T-helper 9 cell (primary cell): ENCODE measurements around the gene EML2.

Source experiments
- DNase-seq: peaks from one replicate; pipeline ENCODE4 v3.0.0-alpha.2; 2020

EML2 gene

GRCh38 chr19:45585158-45585577 is 54.0 kb downstream of the EML2 start:
- DNase-seq: no peak

- DNase-seq: peak; percentile 96
These were observed 54.7 kb downstream of the EML2 start, which contains the start of gene OPA3 for GRCh38 chr19:45584332-45585157. TSS of gene OPA3 (minus strand) at chr19:45584802. CDS start at chr19:45584764, 38 bp downstream.

- DNase-seq: no peak
These were observed 57.6 kb downstream of the EML2 start for GRCh38 chr19:45581576-45581975.

- DNase-seq: no peak
These were observed 60.3 kb downstream of the EML2 start for GRCh38 chr19:45578861-45579260.

DNA sequence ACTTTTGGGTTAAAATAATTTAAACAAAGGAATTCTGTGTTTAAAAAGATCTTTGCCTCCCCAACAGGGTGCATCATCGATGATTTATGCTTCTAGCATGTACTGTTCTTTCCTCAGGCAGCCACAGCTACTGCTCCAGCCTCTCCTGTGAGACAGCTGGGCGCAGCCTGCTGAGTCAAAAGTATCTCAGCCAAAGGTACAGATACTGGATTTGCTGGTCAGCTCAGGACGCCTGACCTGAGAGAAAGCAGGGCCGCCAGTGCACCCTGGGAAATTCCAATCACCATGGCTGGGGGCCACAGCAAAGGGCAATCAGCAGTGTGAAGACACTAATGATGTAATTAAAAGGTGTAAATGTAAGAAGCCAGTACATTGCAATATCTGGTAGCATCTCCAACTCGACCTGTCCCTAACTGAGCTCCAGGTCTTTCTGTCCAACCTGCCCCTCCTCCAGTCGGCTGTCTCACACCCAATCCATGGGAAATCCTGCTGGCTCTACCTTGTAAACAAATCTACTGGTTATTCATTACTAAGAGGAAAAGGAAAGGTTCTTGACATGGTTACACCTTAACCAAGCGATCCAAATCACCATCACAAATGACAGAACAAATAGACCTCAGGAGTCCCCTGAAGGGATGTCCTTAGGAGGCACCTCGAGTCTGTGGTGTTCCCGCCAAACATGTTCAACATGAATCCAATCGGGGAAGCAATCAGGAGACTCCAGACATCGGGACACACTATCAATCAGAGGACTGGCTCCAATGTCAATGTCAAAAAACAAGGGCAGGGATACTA is 61.9 kb downstream of the EML2 start:
- DNase-seq: no peak

DNA sequence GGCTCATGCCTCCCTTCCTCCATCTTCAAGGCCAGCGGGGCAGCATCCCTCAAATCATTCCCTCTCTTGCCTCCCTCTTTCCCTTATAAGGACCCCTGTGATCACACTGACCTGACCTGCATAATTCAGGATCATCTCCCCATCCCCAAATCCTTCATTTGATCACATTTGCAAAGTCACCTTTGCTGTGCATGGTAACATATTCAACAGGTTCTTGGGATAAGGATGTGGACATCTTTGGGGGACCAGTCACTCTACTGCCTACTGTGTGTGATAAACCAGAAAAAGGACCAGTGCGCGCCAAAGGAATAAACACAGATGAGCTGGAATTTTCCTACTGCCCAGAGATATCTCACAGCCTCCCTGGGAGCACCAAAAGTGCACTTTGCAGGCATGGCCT is 62.5 kb downstream of the EML2 start:
- DNase-seq: no peak

DNA sequence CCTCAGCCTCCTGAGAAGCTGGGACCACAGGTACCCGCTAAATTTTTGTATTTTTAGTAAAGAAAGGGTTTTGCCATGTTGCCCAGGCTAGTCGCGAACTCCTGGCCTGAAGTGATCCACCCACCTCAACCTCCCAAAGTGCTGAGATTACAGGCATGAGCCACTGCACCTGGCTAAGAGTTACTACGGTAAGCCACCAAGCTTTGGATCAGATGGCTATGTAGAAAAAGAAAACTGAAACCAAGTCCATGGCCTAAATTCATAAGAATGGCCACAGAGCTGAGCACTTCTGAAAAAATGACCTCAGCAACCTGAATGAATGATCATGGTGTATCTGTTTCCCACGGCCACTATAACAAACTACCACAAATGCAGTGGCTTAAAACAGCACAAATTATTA is 64.0 kb downstream of the EML2 start:
- no peak for DNase-seq

- DNase-seq: no peak
These were observed 64.7 kb downstream of the EML2 start for GRCh38 chr19:45574526-45574925.

DNA sequence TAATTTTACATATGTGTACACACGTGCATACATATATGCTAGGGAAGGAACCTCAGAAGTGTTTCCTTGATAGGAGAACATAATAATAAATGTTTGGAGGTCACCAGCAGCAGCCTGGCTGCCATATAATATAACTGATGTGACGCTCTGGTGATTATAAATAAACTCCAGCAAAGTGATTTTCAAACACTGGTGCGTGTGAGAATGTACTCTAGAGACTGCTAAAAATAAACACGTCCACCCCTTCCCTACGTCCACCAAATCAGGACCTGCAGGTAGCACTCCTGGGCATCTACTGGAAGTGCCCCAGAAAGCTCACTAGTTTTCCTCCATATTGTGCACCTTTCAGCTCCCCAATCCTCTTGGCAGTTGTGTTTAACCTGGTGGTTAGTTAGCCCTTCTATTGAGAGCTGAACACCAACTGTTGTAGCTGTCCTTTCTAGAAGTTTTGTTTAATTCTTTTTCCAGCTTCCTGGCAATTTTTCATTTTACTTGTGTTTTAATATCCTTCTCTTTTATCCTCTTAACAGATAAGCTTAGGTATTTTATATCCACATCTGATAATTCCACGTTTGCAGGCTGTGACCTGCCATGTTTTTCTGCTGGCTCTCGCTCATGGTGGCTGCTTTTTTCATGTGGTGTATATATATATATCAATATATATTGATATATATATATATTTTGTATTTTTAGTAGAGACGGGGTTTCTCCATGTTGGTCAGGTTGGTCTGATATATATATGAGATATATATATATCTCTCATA is 67.6 kb downstream of the EML2 start:
- DNase-seq: no peak

- DNase-seq: peak; percentile 45
These were observed 69.4 kb downstream of the EML2 start for GRCh38 chr19:45569619-45570421.

GRCh38 chr19:45568732-45569131 is 70.5 kb downstream of the EML2 start:
- DNase-seq: no peak

DNA sequence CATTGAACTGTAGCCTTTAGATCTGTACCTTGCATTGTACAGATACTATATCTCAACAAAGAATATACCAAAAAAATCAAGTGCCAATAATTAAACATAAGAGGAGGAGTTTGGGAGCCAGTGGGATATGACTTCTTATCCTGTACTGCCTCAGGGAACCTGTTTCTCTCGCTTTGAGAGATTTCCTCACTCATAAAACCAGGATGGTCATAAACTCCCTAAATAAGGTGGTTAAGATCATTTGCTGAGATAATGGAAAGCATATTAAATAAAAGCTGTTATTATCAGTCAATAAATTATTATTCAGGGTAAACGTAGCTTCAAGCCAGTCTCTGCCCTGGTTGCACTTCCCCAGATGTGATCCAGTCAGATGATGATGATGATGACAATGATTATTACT is 71.6 kb downstream of the EML2 start:
- DNase-seq: no peak

GRCh38 chr19:45564131-45564780 is 74.9 kb downstream of the EML2 start:
- DNase-seq: no peak

GRCh38 chr19:45560686-45561085 is 78.5 kb downstream of the EML2 start:
- no peak for DNase-seq

- DNase-seq: no peak
These were observed 79.2 kb downstream of the EML2 start for GRCh38 chr19:45560038-45560437.
